PC-9 (cell line): ENCODE results near the gene PDE4D. TPM values are rescaled to one million over a fixed set of nuclear protein-coding genes. Genes with fewer than 3 reads are reported as not detected.

ENCODE experiments used
- BruUV-seq: library from RNA; stranded (reverse); fragments of 400-500 nt; replicated peaks from 2 replicates; lab custom pipeline; 2021; lab: Mats Ljungman, UMichigan
- CTCF ChIA-PET: fragments of 300-600 bp; sonication (Branson Sonifier 250); formaldehyde crosslinking; loops from one replicate; lab custom pipeline; 2022; ENCODE audit warnings: antibody characterized with exemption; lab: Charles Lee
- POLR2A ChIA-PET: fragments of 300-600 bp; sonication (Branson Sonifier 250); formaldehyde crosslinking; loops from one replicate; lab custom pipeline; 2022; ENCODE audit warnings: antibody characterized with exemption; ENCODE audit not compliant: unreplicated experiment; lab: Charles Lee
- DNase-seq, 2 experiments: peaks; one replicate each; pipeline versions ENCODE4 v3.0.0 to v3.0.0-alpha.2; 2015 to 2022; ENCODE audit warnings: mixed read lengths in 1 of 2
- H2AFZ ChIP-seq: fragments of 200-600 bp; sonication (generic); 2 replicates; pipeline ENCODE4 v1.8.1; 2017; ENCODE audit warnings: antibody characterized with exemption
- H3F3A ChIP-seq: fragments of 200-600 bp; sonication (generic); 2 replicates; pipeline ENCODE4 v1.8.1; 2017; ENCODE audit warnings: antibody characterized with exemption, mild to moderate bottlenecking, low read depth; ENCODE audit not compliant: insufficient read depth
- H3K27ac ChIP-seq: fragments of 200-600 bp; sonication (generic); 2 replicates; pipeline ENCODE4 v1.6.1; 2016; ENCODE audit warnings: mixed run types
- H3K27me3 ChIP-seq: fragments of 200-600 bp; sonication (generic); 2 replicates; pipeline ENCODE4 v1.6.1; 2016; ENCODE audit warnings: low read depth, mixed run types; ENCODE audit not compliant: insufficient read depth
- H3K36me3 ChIP-seq: fragments of 200-600 bp; sonication (generic); 2 replicates; pipeline ENCODE4 v1.6.1; 2016; ENCODE audit warnings: low read depth, mixed run types
- H3K4me1 ChIP-seq: fragments of 200-600 bp; sonication (generic); replicated peaks from 2 replicates; pipeline ENCODE4 v1.6.1; 2016; ENCODE audit warnings: mixed run types; ENCODE audit not compliant: insufficient read depth
- H3K4me2 ChIP-seq: fragments of 200-600 bp; sonication (generic); 2 replicates; pipeline ENCODE4 v1.6.1; 2017; ENCODE audit warnings: mixed run types
- H3K4me3 ChIP-seq: fragments of 200-600 bp; sonication (generic); 2 replicates; pipeline ENCODE4 v1.6.1; 2016; ENCODE audit warnings: mixed run types
- H3K79me2 ChIP-seq: fragments of 200-600 bp; sonication (generic); 2 replicates; pipeline ENCODE4 v1.6.1; 2017; ENCODE audit warnings: low read depth, mixed run types
- H3K9me2 ChIP-seq: fragments of 200-600 bp; sonication (generic); 2 replicates; pipeline ENCODE4 v1.8.1; 2017; ENCODE audit warnings: mild to moderate bottlenecking; ENCODE audit not compliant: insufficient read depth
- H3K9me3 ChIP-seq: fragments of 200-600 bp; sonication (generic); 2 replicates; pipeline ENCODE4 v1.8.1; 2016; ENCODE audit warnings: low read depth; ENCODE audit not compliant: insufficient read depth
- H4K20me1 ChIP-seq: fragments of 200-600 bp; sonication (generic); 2 replicates; pipeline ENCODE4 v1.8.1; 2017; ENCODE audit not compliant: insufficient read depth
- EZH2 ChIP-seq: fragments of 200-600 bp; sonication (generic); IDR thresholded peaks from 2 replicates; pipeline ENCODE4 v1.8.0; 2017; ENCODE audit warnings: antibody characterized with exemption, low read depth
- intact Hi-C: fragments of 100-400 bp; cut with micrococcal nuclease; formaldehyde crosslinking; loops from one replicate; pipeline ENCODE4 v1.10.0; 2022; ENCODE audit not compliant: unreplicated experiment
- total RNA-seq: library from RNA; stranded (reverse); gene quantifications from 2 replicates; pipeline ENCODE4 v1.2.3, GENCODE V29; 2021
- TF ChIP-seq, protein P1 (sequence below): fragments of 200-600 bp; sonication (generic); conservative IDR thresholded peaks from 2 replicates; pipeline ENCODE4 v1.6.1; 2017; ENCODE audit warnings: mixed run types, antibody characterized with exemption, mild to moderate bottlenecking, moderate library complexity

Gene PDE4D
- total RNA-seq, 1 experiment from 2014 or later, result 9.8 TPM

DNA sequence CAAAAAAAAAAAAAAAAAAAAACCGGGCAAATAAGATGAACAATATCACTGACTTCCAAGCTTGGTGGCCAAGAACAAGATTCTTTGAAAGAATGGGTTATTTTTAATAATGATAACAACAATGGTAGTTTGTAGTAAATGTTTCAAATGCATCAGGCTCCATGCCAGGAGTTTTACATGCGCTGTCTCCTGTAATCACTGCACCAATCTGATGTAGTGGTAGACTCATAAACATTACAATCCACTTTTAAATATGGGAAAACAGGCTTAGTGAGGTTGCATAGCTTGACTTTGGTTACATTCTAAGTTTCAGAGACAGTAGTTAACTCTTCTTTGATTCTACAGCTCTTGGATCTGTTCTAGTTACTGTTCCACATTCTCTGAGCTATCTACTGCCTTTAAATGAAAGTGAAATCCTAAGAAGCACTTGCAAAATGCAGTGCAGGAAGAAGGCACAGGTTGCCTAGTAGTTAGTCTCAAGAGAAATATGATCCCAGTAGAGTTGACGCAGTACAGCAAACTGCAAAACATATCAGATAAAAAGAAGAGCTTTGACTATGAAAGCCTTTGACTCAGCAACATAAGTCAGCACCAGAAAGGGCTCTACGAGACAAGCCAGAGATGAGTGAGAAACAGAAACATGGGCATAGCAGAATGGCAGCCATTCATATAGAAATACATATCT is 62.1 kb downstream of the PDE4D start:
- POLR2A ChIA-PET, result interaction anchor here (0.6 to 0.7 kb wide), 3 partner anchors 48 to 1221 kb away, joined by 3 to 6 read pairs (median 6); no protein-coding TSS in a partner anchor

DNA sequence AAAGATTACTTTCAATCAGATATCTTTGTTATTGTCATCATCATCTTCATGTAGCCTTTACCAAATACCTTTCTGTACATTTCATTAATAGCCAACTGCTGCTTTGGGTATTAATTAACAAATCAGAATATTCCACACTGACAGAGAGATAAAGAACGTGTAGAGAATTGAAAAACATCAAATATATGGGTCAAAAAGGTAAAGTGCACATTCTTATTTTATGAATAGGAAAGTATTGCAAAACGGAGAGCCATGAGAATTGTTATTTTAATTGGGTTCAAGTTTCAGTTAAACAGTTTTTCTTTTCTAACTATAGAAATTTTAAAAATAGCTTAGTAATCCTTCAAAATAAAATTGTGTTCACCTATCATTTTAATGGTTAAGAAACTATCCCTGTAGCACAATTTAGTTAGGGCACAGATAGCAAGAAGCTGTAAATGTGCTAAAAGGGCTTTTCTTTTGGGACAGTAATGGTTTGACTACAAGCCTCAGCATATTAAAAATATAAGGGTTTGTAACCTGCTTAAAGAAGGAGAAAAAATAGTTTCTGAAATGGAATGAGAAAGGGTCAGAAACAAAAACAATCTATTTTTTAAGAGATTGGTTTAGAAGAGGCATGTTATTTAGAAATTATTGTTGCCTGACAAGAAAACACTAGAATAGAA is 62.9 kb downstream of the PDE4D start:
- Histone ChIP-seq H3K4me2 (no peak overlapping the region), H3K27ac (no peak overlapping the region), H3K27me3 (no peaks in the 10 kb centered on the region), H3K4me3 (no peak overlapping the region), H3K9me3 (no peaks in the 10 kb centered on the region), H3K36me3 (no peaks in the 10 kb centered on the region), H3K79me2 (no peaks in the 10 kb centered on the region), H2AFZ (no peak overlapping the region), H3K4me1 (no peaks in the 10 kb centered on the region), H3K9me2 (no peaks in the 10 kb centered on the region), H4K20me1 (no peaks in the 10 kb centered on the region), H3F3A (no peaks in the 10 kb centered on the region)
- BruUV-seq, result no TSS peak
- intact Hi-C loops, result loop anchor here (5.0 kb wide), 1 partner anchor 432 kb away; no protein-coding TSS in a partner anchor
- DNase-seq, result no peak
- TF ChIP-seq, protein P1, sequence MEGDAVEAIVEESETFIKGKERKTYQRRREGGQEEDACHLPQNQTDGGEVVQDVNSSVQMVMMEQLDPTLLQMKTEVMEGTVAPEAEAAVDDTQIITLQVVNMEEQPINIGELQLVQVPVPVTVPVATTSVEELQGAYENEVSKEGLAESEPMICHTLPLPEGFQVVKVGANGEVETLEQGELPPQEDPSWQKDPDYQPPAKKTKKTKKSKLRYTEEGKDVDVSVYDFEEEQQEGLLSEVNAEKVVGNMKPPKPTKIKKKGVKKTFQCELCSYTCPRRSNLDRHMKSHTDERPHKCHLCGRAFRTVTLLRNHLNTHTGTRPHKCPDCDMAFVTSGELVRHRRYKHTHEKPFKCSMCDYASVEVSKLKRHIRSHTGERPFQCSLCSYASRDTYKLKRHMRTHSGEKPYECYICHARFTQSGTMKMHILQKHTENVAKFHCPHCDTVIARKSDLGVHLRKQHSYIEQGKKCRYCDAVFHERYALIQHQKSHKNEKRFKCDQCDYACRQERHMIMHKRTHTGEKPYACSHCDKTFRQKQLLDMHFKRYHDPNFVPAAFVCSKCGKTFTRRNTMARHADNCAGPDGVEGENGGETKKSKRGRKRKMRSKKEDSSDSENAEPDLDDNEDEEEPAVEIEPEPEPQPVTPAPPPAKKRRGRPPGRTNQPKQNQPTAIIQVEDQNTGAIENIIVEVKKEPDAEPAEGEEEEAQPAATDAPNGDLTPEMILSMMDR, result no peak
- no peak for TF ChIP-seq EZH2
- CTCF ChIA-PET, result no interaction called here
- POLR2A ChIA-PET, result no interaction called here

More for the DNA sequence above, 62.1 kb downstream of the PDE4D start:
- Histone ChIP-seq H3K4me1 (no peaks in the 10 kb centered on the region), H4K20me1 (no peaks in the 10 kb centered on the region), H3K36me3 (no peaks in the 10 kb centered on the region), H3F3A (no peaks in the 10 kb centered on the region), H2AFZ (peak overlapping the region; percentile 34; the same call in 1 of the 2 replicates), H3K27ac (no peak overlapping the region), H3K9me2 (no peaks in the 10 kb centered on the region), H3K4me3 (no peak overlapping the region), H3K9me3 (no peaks in the 10 kb centered on the region), H3K27me3 (no peaks in the 10 kb centered on the region), H3K79me2 (no peaks in the 10 kb centered on the region), H3K4me2 (no peak overlapping the region)
- intact Hi-C loops, result loop anchor here (5.0 kb wide), 1 partner anchor 431 kb away; no protein-coding TSS in a partner anchor
- DNase-seq, result peak in 1 of 2 experiments; percentile 6
- no TSS peak for BruUV-seq
- no peak for TF ChIP-seq EZH2
- TF ChIP-seq, protein P1, result no peak
- CTCF ChIA-PET, result interaction anchor here (0.6 kb wide), 1 partner anchor 441 kb away, joined by 3 read pairs; no protein-coding TSS in a partner anchor

DNA sequence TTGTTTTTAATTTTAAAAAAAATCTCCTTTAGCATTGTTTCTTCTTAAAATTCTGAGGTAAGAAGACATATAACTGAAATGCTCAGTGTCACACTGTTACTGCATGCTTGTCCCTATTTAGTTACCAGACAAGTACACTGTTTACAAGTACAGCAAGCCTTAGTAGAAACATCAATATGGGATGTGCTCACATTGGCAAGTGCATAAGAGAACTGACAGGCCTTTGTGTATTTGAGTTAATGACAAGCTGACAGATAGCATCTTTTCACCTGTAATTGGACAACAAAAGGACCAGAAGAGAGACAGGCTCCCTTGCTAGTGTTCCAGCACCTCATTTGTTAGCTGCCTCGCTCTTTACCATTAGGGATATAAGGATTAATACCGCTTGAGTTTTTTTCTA is 63.6 kb downstream of the PDE4D start:
- H3K27ac ChIP-seq, result no peak overlapping the region
- no peak for DNase-seq
- H3K4me1 ChIP-seq, result no peaks in the 10 kb centered on the region
- no peak overlapping the region for H3K4me3 ChIP-seq
- no peaks in the 10 kb centered on the region for H3K79me2 ChIP-seq
- H3K9me3 ChIP-seq, result no peaks in the 10 kb centered on the region
- no peaks in the 10 kb centered on the region for H3F3A ChIP-seq
- H3K9me2 ChIP-seq, result no peaks in the 10 kb centered on the region; the same call in 1 of the 2 replicates
- no peak overlapping the region for H2AFZ ChIP-seq
- CTCF ChIA-PET, result no interaction called here
- BruUV-seq, result no TSS peak
- intact Hi-C loops, result loop anchor here (5.0 kb wide), 1 partner anchor 432 kb away; no protein-coding TSS in a partner anchor
- no peak overlapping the region for H3K4me2 ChIP-seq
- POLR2A ChIA-PET, result no interaction called here
- TF ChIP-seq, protein P1, result no peak
- no peak for TF ChIP-seq EZH2
- no peaks in the 10 kb centered on the region for H3K36me3 ChIP-seq
- no peaks in the 10 kb centered on the region for H4K20me1 ChIP-seq
- H3K27me3 ChIP-seq, result no peaks in the 10 kb centered on the region
